Measurements from ENCODE around the gene ACYP1. TPM values are rescaled to one million over a fixed set of nuclear protein-coding genes. Genes with fewer than 3 reads are reported as not detected.

ACYP1 gene
- polyA plus RNA-seq, 1 of the 3 experiments (the other 2 are of a cell fraction) = 53.5 TPM

GRCh38 chr14:75069811-75070145 is 6.0 kb upstream of the ACYP1 start:
- 70% methylated on average over 3 of the region's 12 CpGs for WGBS (ENCODE audit: low lambda C conversion rate)
- Histone ChIP-seq H2AFZ (ENCODE audit: low read depth) (peak overlapping the region; percentile 85), H3K27ac (ENCODE audit: low read depth in 2 of 2, low read length in 1 of 2) (peak overlapping the region; percentile 84 to 98), H3K9me2 (no peaks in the 10 kb centered on the region), H3K4me1 (ENCODE audit: control insufficient read depth in 1 of 2, insufficient read depth in 2 of 2, low read depth in 1 of 2, low read length in 1 of 2) (peaks cover 0 to 11% of the 10 kb centered on the region in 2 experiments; a peak in 1 of 4 replicates), H3K9ac (peak overlapping the region; percentile 84; the same call in 1 of the 2 replicates), H3K79me2 (ENCODE audit: insufficient read depth) (peaks cover 17% of the 10 kb centered on the region), H3K36me3 (replicated peaks in 1 of 2; ENCODE audit: control insufficient read depth in 1 of 2, insufficient read depth in 2 of 2, low read length in 1 of 2) (no peaks in the 10 kb centered on the region), H3K9me3 (no peaks in the 10 kb centered on the region), H3F3A (replicated peaks; ENCODE audit: insufficient read depth) (peaks cover 11% of the 10 kb centered on the region), H3K27me3 (ENCODE audit: insufficient read depth) (no peaks in the 10 kb centered on the region), H3K4me3 (ENCODE audit: low read depth in 2 of 2, low read length in 1 of 2) (peak overlapping the region; percentile 59 to 69; a peak in 3 of 4 replicates), H4K20me1 (ENCODE audit: insufficient read depth) (no peaks in the 10 kb centered on the region), H3K4me2 (peak overlapping the region; percentile 84)
- no peak for DNase-seq
- ChIA-PET POLR2A (interaction anchor here (0.6 to 1.9 kb wide), 8 partner anchors 8 to 667 kb away, joined by 3 to 6 read pairs (median 4); partner anchors contain the start of genes MLH3, PGF and RPS6KL1), CTCF (interaction anchor here (0.7 to 3.8 kb wide), 6 partner anchors 10 to 123 kb away, joined by 3 to 18 read pairs (median 6); no protein-coding TSS in a partner anchor)
- TF ChIP-seq, protein P1, sequence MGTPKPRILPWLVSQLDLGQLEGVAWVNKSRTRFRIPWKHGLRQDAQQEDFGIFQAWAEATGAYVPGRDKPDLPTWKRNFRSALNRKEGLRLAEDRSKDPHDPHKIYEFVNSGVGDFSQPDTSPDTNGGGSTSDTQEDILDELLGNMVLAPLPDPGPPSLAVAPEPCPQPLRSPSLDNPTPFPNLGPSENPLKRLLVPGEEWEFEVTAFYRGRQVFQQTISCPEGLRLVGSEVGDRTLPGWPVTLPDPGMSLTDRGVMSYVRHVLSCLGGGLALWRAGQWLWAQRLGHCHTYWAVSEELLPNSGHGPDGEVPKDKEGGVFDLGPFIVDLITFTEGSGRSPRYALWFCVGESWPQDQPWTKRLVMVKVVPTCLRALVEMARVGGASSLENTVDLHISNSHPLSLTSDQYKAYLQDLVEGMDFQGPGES (IDR thresholded peaks at IDR 0.05; ENCODE audit: low read depth, low read length) = no peak
- TF ChIP-seq GATA2 (CRISPR knock-in tag; IDR thresholded peaks at IDR 0.05) (no peak), MXI1 (IDR thresholded peaks at IDR 0.05; ENCODE audit: low read depth, low read length) (no peak), ELF1 (IDR thresholded peaks at IDR 0.05) (no peak), RFX5 (IDR thresholded peaks at IDR 0.05; ENCODE audit: low read length) (no peak), EP300 (IDR thresholded peaks at IDR 0.05; ENCODE audit: borderline replicate concordance in 1 of 2, low read depth in 1 of 2, low read length in 1 of 2) (no peak)

DNA sequence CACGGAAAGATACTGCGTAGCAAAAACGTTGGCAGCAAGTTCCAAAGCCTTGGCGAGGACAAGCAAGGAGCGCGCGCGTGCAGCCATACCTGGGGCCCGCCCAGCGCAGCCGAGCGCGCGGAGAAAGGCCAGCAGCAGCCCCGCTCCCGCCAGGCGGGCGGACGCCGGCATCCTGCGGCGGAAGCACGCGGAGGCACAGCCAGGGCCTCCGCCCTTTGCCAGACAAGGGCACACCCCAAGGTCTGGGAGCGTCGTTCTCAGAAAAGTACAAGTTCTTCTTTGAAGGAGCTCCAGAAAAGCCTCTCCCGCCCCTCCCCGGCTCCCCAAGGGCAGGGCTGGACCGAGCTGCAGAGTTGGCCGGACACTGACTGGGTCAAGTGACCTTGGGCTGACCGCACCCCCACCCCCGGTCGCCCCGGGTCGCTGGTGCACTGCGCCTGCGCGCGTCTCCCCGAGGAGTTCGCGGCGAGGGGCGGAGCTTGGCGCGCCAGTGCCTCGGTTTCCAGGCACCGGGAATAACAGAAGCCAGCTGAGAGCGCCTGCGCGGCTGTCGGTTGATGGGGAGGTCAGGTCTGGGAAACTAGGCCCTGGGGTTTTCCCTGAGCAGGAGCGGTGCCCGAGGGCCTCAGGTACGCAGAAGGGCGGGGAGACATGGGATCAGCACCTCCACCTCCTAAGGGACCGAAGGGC is 5.4 kb upstream of the ACYP1 start, which contains the start of gene ZC2HC1C:
Gene ZC2HC1C, plus strand, starts transcription at position 521 of the 690 bp plus-strand sequence. CDS start 933 bp downstream, outside the sequence.
- no peaks in the 10 kb centered on the region for H4K20me1 ChIP-seq (ENCODE audit: insufficient read depth)
- CTCF ChIA-PET = interaction anchor here (0.7 to 3.8 kb wide), 6 partner anchors 10 to 123 kb away, joined by 3 to 18 read pairs (median 6); no protein-coding TSS in a partner anchor
- TF ChIP-seq YY1 (IDR thresholded peaks at IDR 0.05; ENCODE audit: low read depth) = 0 out of 2 replicates have a peak, but pooled peaks have one; percentile 29
- TF ChIP-seq GABPA (IDR thresholded peaks at IDR 0.05; ENCODE audit: low read depth) = peak; percentile 36
- TF ChIP-seq FOSL2 (IDR thresholded peaks at IDR 0.05; ENCODE audit: borderline replicate concordance, low read depth) = no peak
- TF ChIP-seq RAD21 (IDR thresholded peaks at IDR 0.05; ENCODE audit: low read length) = peak; percentile 9; the same call in 1 of the 2 replicates
- TF ChIP-seq TEAD4 (IDR thresholded peaks at IDR 0.05; ENCODE audit: borderline replicate concordance, insufficient read depth) = no peak
- TF ChIP-seq TAF1 (IDR thresholded peaks at IDR 0.05; ENCODE audit: borderline replicate concordance, low read depth, low read length) = peak; percentile 43; the same call in 1 of the 2 replicates
- TF ChIP-seq TCF12 (IDR thresholded peaks at IDR 0.05) = no peak
- TF ChIP-seq MXI1 (IDR thresholded peaks at IDR 0.05; ENCODE audit: low read depth, low read length) = peak; percentile 94
- no peak for TF ChIP-seq CTCF (IDR thresholded peaks at IDR 0.05)
- TF ChIP-seq USF1 (IDR thresholded peaks at IDR 0.05; ENCODE audit: borderline replicate concordance, low read depth) = peak; percentile 37
- TF ChIP-seq SIN3A (IDR thresholded peaks at IDR 0.05; ENCODE audit: borderline replicate concordance, low read depth, low read length) = peak; percentile 73; the same call in 1 of the 2 replicates
- no peak for TF ChIP-seq REST (IDR thresholded peaks at IDR 0.05; ENCODE audit: low read depth, low read length)
- TF ChIP-seq NRF1 (IDR thresholded peaks at IDR 0.05; ENCODE audit: low read depth, low read length) = peak; percentile 91
- peak; percentile 92 for TF ChIP-seq RXRA (IDR thresholded peaks at IDR 0.05; ENCODE audit: borderline replicate concordance, low read depth)

More for the DNA sequence above, 5.4 kb upstream of the ACYP1 start, which contains the start of gene ZC2HC1C:
- H3K4me2 ChIP-seq = peak within 1 kb of the TSS; percentile 84
- peak within 1 kb of the TSS; percentile 84 for H3K9ac ChIP-seq
- peaks cover 17% of the 10 kb centered on the region for H3K79me2 ChIP-seq (ENCODE audit: insufficient read depth)
- peaks cover 0 to 11% of the 10 kb centered on the region in 2 experiments; a peak in 1 of 4 replicates for H3K4me1 ChIP-seq (ENCODE audit: control insufficient read depth in 1 of 2, insufficient read depth in 2 of 2, low read depth in 1 of 2, low read length in 1 of 2)
- no peaks in the 10 kb centered on the region for H3K9me3 ChIP-seq
- POLR2A ChIA-PET = interaction anchor here (0.6 to 1.9 kb wide), 8 partner anchors 9 to 667 kb away, joined by 3 to 6 read pairs (median 4); partner anchors contain the start of genes MLH3, PGF and RPS6KL1
- peaks cover 11% of the 10 kb centered on the region for H3F3A ChIP-seq (replicated peaks; ENCODE audit: insufficient read depth)
- H3K9me2 ChIP-seq = no peaks in the 10 kb centered on the region
- WGBS (ENCODE audit: low lambda C conversion rate) = 15% methylated on average over 22 of the region's 58 CpGs
- peak within 1 kb of the TSS; percentile 84 to 98 for H3K27ac ChIP-seq (ENCODE audit: low read depth in 2 of 2, low read length in 1 of 2)
- no peaks in the 10 kb centered on the region for H3K27me3 ChIP-seq (ENCODE audit: insufficient read depth)
- DNase-seq = peak; percentile 97
- H3K36me3 ChIP-seq (replicated peaks in 1 of 2; ENCODE audit: control insufficient read depth in 1 of 2, insufficient read depth in 2 of 2, low read length in 1 of 2) = no peaks in the 10 kb centered on the region
- peak within 1 kb of the TSS; percentile 59 to 69 for H3K4me3 ChIP-seq (ENCODE audit: low read depth in 2 of 2, low read length in 1 of 2)
- peak within 1 kb of the TSS; percentile 85 for H2AFZ ChIP-seq (ENCODE audit: low read depth)

Measured in SK-N-SH (cell line).